Type B pancreatic cell (in vitro differentiated cells): ENCODE measurements around the gene FAM120B. TPM values are rescaled to one million over a fixed set of nuclear protein-coding genes. Genes with fewer than 3 reads are reported as not detected.

ENCODE experiments used
- DNase-seq: peaks from one replicate; pipeline ENCODE4 v3.0.0; 2021; ENCODE audit warnings: mixed read lengths; ENCODE audit not compliant: unreplicated experiment; ENCODE audit errors: extremely low spot score
- H3K27ac Mint-ChIP-seq: 2 replicates; pipeline ENCODE4 v1.8.0; 2021; ENCODE audit warnings: mild to moderate bottlenecking, mixed read lengths
- H3K27me3 Mint-ChIP-seq: 2 replicates; pipeline ENCODE4 v1.8.0; 2021; ENCODE audit warnings: mixed read lengths
- H3K36me3 Mint-ChIP-seq: 2 replicates; pipeline ENCODE4 v1.8.0; 2021; ENCODE audit warnings: mixed read lengths
- H3K4me1 Mint-ChIP-seq: one replicate; pipeline ENCODE4 v1.8.0; 2021; ENCODE audit warnings: mixed read lengths; ENCODE audit not compliant: unreplicated experiment
- H3K4me3 Mint-ChIP-seq: 2 replicates; pipeline ENCODE4 v1.8.0; 2021; ENCODE audit warnings: mild to moderate bottlenecking, mixed read lengths
- H3K9me3 Mint-ChIP-seq: 2 replicates; pipeline ENCODE4 v1.8.0; 2021; ENCODE audit warnings: mixed read lengths
- total RNA-seq: library from RNA; stranded (reverse); gene quantifications from 2 replicates; pipeline ENCODE4 v1.2.1, GENCODE V29; 2021; ENCODE audit warnings: low replicate concordance
- TF ChIP-seq, protein P1 (sequence below): fragments of 200-600 bp; sonication (generic); conservative IDR thresholded peaks from 2 replicates; pipeline ENCODE4 v1.5.0; 2021; ENCODE audit warnings: antibody characterized with exemption, mild to moderate bottlenecking

FAM120B gene
- total RNA-seq, 1 donor from 2014 or later: 40.5 TPM

DNA sequence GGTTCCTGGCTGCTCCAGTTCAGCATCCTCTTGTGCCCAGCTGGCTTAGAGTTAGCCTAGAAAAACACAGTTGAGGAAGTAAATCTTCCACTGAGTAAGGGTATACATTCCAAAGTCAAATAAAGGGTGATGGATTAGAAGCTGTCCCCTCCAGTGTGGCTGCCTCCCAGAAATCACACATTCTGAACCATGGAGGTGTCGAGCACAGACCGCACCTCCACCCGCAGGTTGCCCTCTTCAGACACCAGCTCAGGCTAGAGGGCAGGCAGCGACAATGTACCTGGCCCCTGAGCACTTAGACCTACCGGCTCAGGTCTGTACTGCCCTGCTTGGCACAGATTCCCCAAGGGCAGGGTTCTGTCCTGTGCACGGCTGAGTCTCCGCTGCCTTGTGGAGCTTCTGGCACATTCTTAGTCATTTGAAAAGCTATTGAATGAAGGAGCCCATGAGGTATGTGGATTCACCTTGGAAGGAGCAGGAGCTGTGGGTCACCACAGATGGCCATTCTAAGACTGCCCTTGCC is 118.1 kb downstream of the FAM120B start:
- peaks cover 8% of the 10 kb centered on the region for H3K4me1 Mint-ChIP-seq
- DNase-seq: peak; percentile 52
- H3K36me3 Mint-ChIP-seq: no peaks in the 10 kb centered on the region
- H3K9me3 Mint-ChIP-seq: no peaks in the 10 kb centered on the region
- no peak overlapping the region for H3K4me3 Mint-ChIP-seq
- TF ChIP-seq, protein P1, sequence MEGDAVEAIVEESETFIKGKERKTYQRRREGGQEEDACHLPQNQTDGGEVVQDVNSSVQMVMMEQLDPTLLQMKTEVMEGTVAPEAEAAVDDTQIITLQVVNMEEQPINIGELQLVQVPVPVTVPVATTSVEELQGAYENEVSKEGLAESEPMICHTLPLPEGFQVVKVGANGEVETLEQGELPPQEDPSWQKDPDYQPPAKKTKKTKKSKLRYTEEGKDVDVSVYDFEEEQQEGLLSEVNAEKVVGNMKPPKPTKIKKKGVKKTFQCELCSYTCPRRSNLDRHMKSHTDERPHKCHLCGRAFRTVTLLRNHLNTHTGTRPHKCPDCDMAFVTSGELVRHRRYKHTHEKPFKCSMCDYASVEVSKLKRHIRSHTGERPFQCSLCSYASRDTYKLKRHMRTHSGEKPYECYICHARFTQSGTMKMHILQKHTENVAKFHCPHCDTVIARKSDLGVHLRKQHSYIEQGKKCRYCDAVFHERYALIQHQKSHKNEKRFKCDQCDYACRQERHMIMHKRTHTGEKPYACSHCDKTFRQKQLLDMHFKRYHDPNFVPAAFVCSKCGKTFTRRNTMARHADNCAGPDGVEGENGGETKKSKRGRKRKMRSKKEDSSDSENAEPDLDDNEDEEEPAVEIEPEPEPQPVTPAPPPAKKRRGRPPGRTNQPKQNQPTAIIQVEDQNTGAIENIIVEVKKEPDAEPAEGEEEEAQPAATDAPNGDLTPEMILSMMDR: no peak
- no peak overlapping the region for H3K27ac Mint-ChIP-seq
- peaks cover 6% of the 10 kb centered on the region for H3K27me3 Mint-ChIP-seq

DNA sequence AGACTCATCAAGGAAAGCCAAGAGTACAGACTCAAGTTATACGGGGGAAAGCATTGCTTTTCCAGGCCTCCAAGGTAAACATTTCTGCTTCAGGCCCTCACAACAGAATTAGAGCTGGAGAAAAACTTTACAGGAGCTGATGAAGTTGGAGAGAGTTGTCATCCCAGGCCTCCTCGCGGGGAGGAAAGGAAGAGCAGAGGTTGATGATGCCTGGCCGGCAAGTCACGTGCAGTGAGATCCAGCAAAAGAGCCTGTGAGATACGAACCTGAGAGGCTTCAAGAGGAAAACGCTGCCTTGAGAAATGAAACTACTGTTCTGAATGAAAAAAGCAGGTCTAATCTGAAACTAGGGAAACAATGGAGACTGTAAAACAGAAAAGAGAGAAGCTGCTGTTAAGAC is 122.9 kb downstream of the FAM120B start:
- DNase-seq: no peak
- Mint-ChIP-seq H3K27me3 (no peaks in the 10 kb centered on the region), H3K27ac (no peak overlapping the region), H3K4me3 (no peak overlapping the region), H3K9me3 (no peaks in the 10 kb centered on the region), H3K36me3 (no peaks in the 10 kb centered on the region), H3K4me1 (peaks cover 12% of the 10 kb centered on the region)
- TF ChIP-seq, protein P1: no peak

DNA sequence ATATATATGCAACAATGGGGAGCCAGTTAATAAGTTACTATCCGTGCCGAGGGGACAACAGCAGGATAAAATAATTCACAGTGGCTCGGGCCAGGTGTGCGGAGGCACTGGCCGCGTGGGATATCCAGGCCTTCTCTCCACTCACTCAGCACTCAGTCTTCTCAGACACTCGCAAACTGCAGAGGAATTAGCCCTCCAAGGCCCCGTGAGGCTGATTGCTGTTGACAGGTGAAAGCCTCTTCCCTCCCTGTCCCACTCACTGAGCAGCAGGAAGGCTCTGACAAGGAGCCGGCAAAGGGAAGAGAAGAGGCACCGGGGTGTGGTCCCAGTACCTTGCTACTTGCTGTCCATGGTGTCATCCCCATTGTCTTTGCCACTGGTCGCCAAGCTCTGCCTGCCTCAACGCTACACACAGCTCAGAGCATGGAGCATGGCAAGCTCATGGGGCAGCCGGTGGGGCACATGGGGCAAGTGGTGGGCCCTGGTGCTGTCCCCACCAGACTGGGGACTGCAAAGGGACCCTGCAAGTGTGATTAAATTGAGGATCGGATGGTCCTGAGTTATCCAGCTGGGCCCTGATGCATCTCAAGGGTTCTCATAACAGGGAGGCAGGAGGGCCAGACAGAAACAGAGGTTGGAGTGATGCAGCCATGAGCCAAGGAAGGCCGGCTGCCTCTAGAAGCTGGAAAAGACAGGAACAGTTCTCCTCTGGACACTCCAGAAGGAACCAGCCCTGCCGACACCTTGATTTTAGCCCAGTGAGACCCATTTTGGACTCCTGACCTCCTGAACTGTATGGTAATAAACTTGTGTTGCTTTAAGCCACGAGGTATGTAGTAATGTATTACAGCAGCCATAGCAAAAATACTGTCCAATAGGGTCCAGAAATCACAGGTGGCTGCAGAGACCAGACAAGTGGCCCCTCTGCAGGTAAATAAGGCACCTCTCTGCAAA is 126.9 kb downstream of the FAM120B start:
- Mint-ChIP-seq H3K9me3 (no peaks in the 10 kb centered on the region), H3K4me3 (no peak overlapping the region), H3K36me3 (peaks cover 5% of the 10 kb centered on the region), H3K27me3 (no peaks in the 10 kb centered on the region), H3K4me1 (peaks cover 21% of the 10 kb centered on the region), H3K27ac (no peak overlapping the region)
- DNase-seq: no peak
- TF ChIP-seq, protein P1: no peak

DNA sequence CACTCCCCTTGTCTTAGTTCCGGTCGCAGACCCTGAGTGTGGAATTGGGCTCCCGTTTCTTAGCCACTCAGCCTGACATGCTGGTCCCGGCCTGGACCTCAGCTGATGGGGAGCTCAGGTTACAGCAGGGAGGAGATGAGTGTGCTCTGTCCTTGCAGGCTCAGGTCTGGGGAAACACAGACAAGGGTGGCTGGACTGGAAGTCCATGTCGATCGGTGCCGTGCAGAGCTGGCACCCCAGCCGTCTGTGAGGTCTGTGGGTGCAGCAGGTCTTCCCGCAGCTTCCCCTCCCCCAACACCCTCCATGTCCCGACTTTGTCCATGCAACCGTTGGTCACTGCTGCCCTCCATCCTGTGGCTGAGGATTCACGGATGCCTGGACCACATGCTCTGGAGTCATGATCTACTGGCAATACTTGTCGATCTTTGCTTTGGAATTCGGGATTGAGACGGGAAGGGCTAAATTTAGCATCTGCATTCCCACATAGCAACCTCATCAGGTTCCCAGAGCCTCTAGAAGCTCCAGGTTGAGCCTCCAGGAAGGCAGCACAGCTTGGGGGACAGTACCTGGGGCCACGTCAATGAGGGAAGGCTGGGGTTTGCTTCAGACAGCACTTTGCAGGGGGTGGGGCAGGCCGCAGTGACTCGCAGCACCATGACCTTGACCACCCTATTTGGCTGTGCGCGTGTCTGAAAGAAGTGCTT is 127.7 kb downstream of the FAM120B start:
- Mint-ChIP-seq H3K4me1 (peaks cover 20% of the 10 kb centered on the region), H3K4me3 (no peak overlapping the region), H3K36me3 (peaks cover 5% of the 10 kb centered on the region)

DNA sequence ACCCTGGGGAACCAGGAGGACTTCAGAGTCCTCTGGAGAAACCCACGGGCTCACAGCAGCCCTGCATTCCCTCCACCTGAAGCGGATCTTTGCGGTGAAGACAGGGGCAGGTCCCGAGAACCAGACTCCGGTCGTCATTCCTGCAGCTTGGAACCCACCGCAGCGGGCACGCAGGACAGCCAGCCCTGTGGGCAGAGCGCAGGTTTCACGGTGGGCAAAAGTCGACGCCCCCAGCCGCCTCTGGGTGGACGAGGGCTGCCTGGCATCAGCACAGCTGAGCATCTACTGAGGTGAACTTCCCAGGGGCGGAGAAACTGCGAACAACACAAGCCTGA is 128.2 kb downstream of the FAM120B start:
- H3K27ac Mint-ChIP-seq: no peak overlapping the region
- H3K9me3 Mint-ChIP-seq: no peaks in the 10 kb centered on the region
- TF ChIP-seq, protein P1: no peak
- no peak overlapping the region for H3K4me3 Mint-ChIP-seq
- peaks cover 5% of the 10 kb centered on the region for H3K36me3 Mint-ChIP-seq
- H3K27me3 Mint-ChIP-seq: no peaks in the 10 kb centered on the region
- peaks cover 20% of the 10 kb centered on the region for H3K4me1 Mint-ChIP-seq
- no peak for DNase-seq

More for the DNA sequence above, 127.7 kb downstream of the FAM120B start:
- TF ChIP-seq, protein P1: no peak
- Mint-ChIP-seq H3K27me3 (no peaks in the 10 kb centered on the region), H3K9me3 (no peaks in the 10 kb centered on the region), H3K27ac (no peak overlapping the region)
- DNase-seq: no peak
